CD4-positive, alpha-beta memory T cell (primary cell): Measurements from ENCODE around the gene HOMEZ. TPM values are rescaled to one million over a fixed set of nuclear protein-coding genes. Genes with fewer than 3 reads are reported as not detected.
A peak's percentile ranks its signal among the peaks of the same experiment; 100 is the strongest.
"Not testable (repeated sequence)": the region's sequence is repeated elsewhere in the genome, so short reads cannot be mapped to it uniquely, and the experiment has no call there.

ENCODE experiments used
- CTCF ChIA-PET: fragments of 350-600 bp; sonication (Branson Sonifier 250); formaldehyde crosslinking; loops from one replicate; lab custom pipeline; 2021; ENCODE audit warnings: inconsistent platforms; ENCODE audit not compliant: partially characterized antibody; lab: Charles Lee
- POLR2A ChIA-PET: fragments of 350-600 bp; sonication (Branson Sonifier 250); formaldehyde crosslinking; loops from one replicate; lab custom pipeline; 2021; ENCODE audit not compliant: partially characterized antibody; lab: Charles Lee
- DNase-seq, 5 donors: peaks; one replicate each; pipeline versions ENCODE4 v3.0.0 to v3.0.0-alpha.2; 2020 to 2022; ENCODE audit warnings: mixed read lengths in 1 of 5
- H3K27ac ChIP-seq: one replicate; pipeline ENCODE4 v1.7.0; 2013; ENCODE audit warnings: low read depth, low read length
- H3K27me3 ChIP-seq: 2 replicates; pipeline ENCODE4 v1.7.0; 2013; ENCODE audit warnings: mild to moderate bottlenecking, low read length, moderate library complexity; ENCODE audit not compliant: insufficient read depth
- H3K36me3 ChIP-seq: 2 replicates; pipeline ENCODE4 v1.7.0; 2013; ENCODE audit warnings: mild to moderate bottlenecking, low read length, moderate library complexity; ENCODE audit not compliant: insufficient read depth
- H3K4me1 ChIP-seq: 2 replicates; pipeline ENCODE4 v1.7.0; 2013; ENCODE audit warnings: mild to moderate bottlenecking, low read length, moderate library complexity; ENCODE audit not compliant: insufficient read depth
- H3K4me3 ChIP-seq, 2 donors: one replicate each; pipeline ENCODE4 v1.7.0; 2013; ENCODE audit warnings: low read length in 2 of 2, mild to moderate bottlenecking in 1 of 2
- H3K9me3 ChIP-seq, 2 donors: one replicate each; pipeline ENCODE4 v1.7.0; 2013; ENCODE audit warnings: low read length in 2 of 2, control low read depth in 1 of 2; ENCODE audit not compliant: control insufficient read depth in 1 of 2
- H3K27ac Mint-ChIP-seq, 7 donors: one replicate each; pipeline ENCODE4 v1.8.0; 2020 to 2021; ENCODE audit warnings: mixed read lengths in 7 of 7, mild to moderate bottlenecking in 6 of 7, inconsistent platforms in 3 of 7, moderate library complexity in 3 of 7
- H3K27me3 Mint-ChIP-seq, 2 donors: one replicate each; pipeline ENCODE4 v1.8.0; 2020 to 2021; ENCODE audit warnings: mixed read lengths in 2 of 2
- H3K36me3 Mint-ChIP-seq, 2 donors: one replicate each; pipeline ENCODE4 v1.8.0; 2020 to 2021; ENCODE audit warnings: mixed read lengths in 2 of 2, inconsistent platforms in 1 of 2, mild to moderate bottlenecking in 1 of 2
- H3K4me1 Mint-ChIP-seq, 4 donors: one replicate each; pipeline ENCODE4 v1.8.0; 2020 to 2021; ENCODE audit warnings: mixed read lengths in 4 of 4, mild to moderate bottlenecking in 1 of 4
- H3K4me3 Mint-ChIP-seq, 8 donors: one replicate each; pipeline ENCODE4 v1.8.0; 2020 to 2021; ENCODE audit warnings: mixed read lengths in 8 of 8, mild to moderate bottlenecking in 7 of 8, moderate library complexity in 6 of 8, inconsistent platforms in 3 of 8
- H3K9me3 Mint-ChIP-seq, 8 donors: one replicate each; pipeline ENCODE4 v1.8.0; 2020 to 2021; ENCODE audit warnings: mixed read lengths in 8 of 8, mild to moderate bottlenecking in 5 of 8, inconsistent platforms in 3 of 8, moderate library complexity in 1 of 8
- intact Hi-C: fragments of 100-400 bp; cut with micrococcal nuclease; formaldehyde crosslinking; loops from one replicate; pipeline ENCODE4 v1.15.1; 2023
- polyA plus RNA-seq, 2 donors: library from polyadenylated mRNA; unstranded; fragments of 300-500 nt; fragmentation: Illumina TruSeq; gene quantifications; one replicate each; pipeline ENCODE4 v1.2.3, GENCODE V29; 2021
- total RNA-seq, 2 experiments: library from RNA; stranded (reverse); gene quantifications; one replicate each; pipeline ENCODE4 v1.2.3, GENCODE V29; 2021

The HOMEZ gene
- total and polyA plus RNA-seq, 4 experiments from 2014 or later = 1.5 to 21.7 (median 13.4) TPM

GRCh38 chr14:23284654-23285529 is 1.0 kb downstream of the HOMEZ start:
- Mint-ChIP-seq H3K27ac (peak overlapping the region; percentile 89 to 93 (median 91)), H3K4me1 (peaks cover 16 to 41% (median 24%) of the 10 kb centered on the region in 4 donors), H3K36me3 (peaks cover 0 to 9% of the 10 kb centered on the region in 2 donors), H3K9me3 (no peaks in the 10 kb centered on the region), H3K4me3 (peak overlapping the region; percentile 91 to 99 (median 96)), H3K27me3 (no peaks in the 10 kb centered on the region)
- POLR2A ChIA-PET = interaction anchor here (0.6 to 3.4 kb wide), 7 partner anchors 10 to 271 kb away, joined by 3 to 100 read pairs (median 3); partner anchors contain the start of genes PABPN1 and PPP1R3E
- H3K27ac ChIP-seq = peak overlapping the region; percentile 75
- H3K4me3 ChIP-seq = peak overlapping the region; percentile 71 to 85
- CTCF ChIA-PET = interaction anchor here (1.4 to 4.4 kb wide), 3 partner anchors 11 to 165 kb away, joined by 4 to 38 read pairs (median 7); no protein-coding TSS in a partner anchor
- peak in 3 of 5 donors; percentile 8 to 14 (median 11) for DNase-seq
- no peaks in the 10 kb centered on the region for H3K27me3 ChIP-seq
- intact Hi-C loops = no loop called here
- no peaks in the 10 kb centered on the region for H3K9me3 ChIP-seq
- peaks cover 23% of the 10 kb centered on the region for H3K4me1 ChIP-seq
- H3K36me3 ChIP-seq = no peaks in the 10 kb centered on the region

GRCh38 chr14:23281247-23281646 is 4.7 kb downstream of the HOMEZ start:
- Histone ChIP-seq H3K27me3 (no peaks in the 10 kb centered on the region), H3K4me3 (no peak overlapping the region), H3K4me1 (peaks cover 14% of the 10 kb centered on the region), H3K27ac (no peak overlapping the region), H3K36me3 (peaks cover 7% of the 10 kb centered on the region), H3K9me3 (no peaks in the 10 kb centered on the region)
- Mint-ChIP-seq H3K4me3 (no peak overlapping the region), H3K27me3 (no peaks in the 10 kb centered on the region), H3K4me1 (peaks cover 13 to 32% (median 21%) of the 10 kb centered on the region in 4 donors), H3K9me3 (no peaks in the 10 kb centered on the region), H3K27ac (peak overlapping the region in 2 of 7 donors; percentile 31 to 44), H3K36me3 (peaks cover 0 to 7% of the 10 kb centered on the region in 2 donors)
- CTCF ChIA-PET = no interaction called here
- DNase-seq = no peak
- intact Hi-C loops = no loop called here
- POLR2A ChIA-PET = interaction anchor here (2.1 kb wide), 1 partner anchor 21 kb away, joined by 7 read pairs; the partner anchor contains the start of gene PPP1R3E

GRCh38 chr14:23277928-23278327 is 8.0 kb downstream of the HOMEZ start:
- ChIA-PET POLR2A (interaction anchor here (1.1 kb wide), 1 partner anchor 9 kb away, joined by 3 read pairs; no protein-coding TSS in a partner anchor), CTCF (interaction anchor here (0.7 to 1.5 kb wide), 5 partner anchors 8 to 99 kb away, joined by 3 to 7 read pairs (median 5); partner anchors contain the start of genes CMTM5 and HOMEZ)
- H3K4me3 ChIP-seq, H3K9me3 ChIP-seq, H3K36me3 Mint-ChIP-seq, H3K4me1 Mint-ChIP-seq, H3K27ac ChIP-seq, DNase-seq, H3K4me3 Mint-ChIP-seq, H3K4me1 ChIP-seq, intact Hi-C loops, H3K36me3 ChIP-seq, H3K9me3 Mint-ChIP-seq, H3K27me3 ChIP-seq, H3K27me3 Mint-ChIP-seq, H3K27ac Mint-ChIP-seq: not testable (repeated sequence)

GRCh38 chr14:23277189-23277588 is 8.7 kb downstream of the HOMEZ start:
- H3K27ac Mint-ChIP-seq = no peak overlapping the region
- no peaks in the 10 kb centered on the region for H3K9me3 ChIP-seq

GRCh38 chr14:23275412-23275811 is 10.5 kb downstream of the HOMEZ start:
- Histone ChIP-seq H3K27me3 (no peaks in the 10 kb centered on the region), H3K36me3 (peaks cover 8% of the 10 kb centered on the region), H3K9me3 (no peaks in the 10 kb centered on the region), H3K27ac (no peak overlapping the region), H3K4me1 (no peaks in the 10 kb centered on the region), H3K4me3 (no peak overlapping the region)
- Mint-ChIP-seq H3K4me1 (peaks cover 0 to 6% (median 2%) of the 10 kb centered on the region in 4 donors), H3K27me3 (no peaks in the 10 kb centered on the region), H3K9me3 (no peaks in the 10 kb centered on the region), H3K36me3 (peaks cover 8% of the 10 kb centered on the region in 2 donors), H3K27ac (peak overlapping the region in 3 of 7 donors; percentile 1 to 27 (median 13)), H3K4me3 (no peak overlapping the region)
- ChIA-PET POLR2A (interaction anchor here (2.5 kb wide), 1 partner anchor 10 kb away, joined by 9 read pairs; the partner anchor contains the start of gene HOMEZ), CTCF (interaction anchor here (0.6 to 1.0 kb wide), 2 partner anchors 103 to 192 kb away, joined by 3 read pairs; no protein-coding TSS in a partner anchor)
- intact Hi-C loops = no loop called here
- DNase-seq = no peak

More at GRCh38 chr14:23277189-23277588, 8.7 kb downstream of the HOMEZ start:
- peaks cover 3 to 6% (median 5%) of the 10 kb centered on the region in 4 donors for H3K4me1 Mint-ChIP-seq
- H3K9me3 Mint-ChIP-seq = no peaks in the 10 kb centered on the region
- no peak overlapping the region for H3K27ac ChIP-seq
- H3K36me3 ChIP-seq = peaks cover 8% of the 10 kb centered on the region
- ChIA-PET POLR2A (interaction anchor here (0.8 to 1.1 kb wide), 2 partner anchors 8 to 9 kb away, joined by 3 read pairs; partner anchors contain the start of gene HOMEZ), CTCF (interaction anchor here (0.5 to 1.6 kb wide), 5 partner anchors 9 to 50 kb away, joined by 3 to 5 read pairs (median 4); partner anchors contain the start of gene HOMEZ)
- H3K27me3 ChIP-seq = no peaks in the 10 kb centered on the region
- H3K36me3 Mint-ChIP-seq = peaks cover 8 to 10% of the 10 kb centered on the region in 2 donors
- no peaks in the 10 kb centered on the region for H3K4me1 ChIP-seq
- intact Hi-C loops = no loop called here
- H3K4me3 Mint-ChIP-seq = no peak overlapping the region
- H3K4me3 ChIP-seq = no peak overlapping the region
- H3K27me3 Mint-ChIP-seq = no peaks in the 10 kb centered on the region
- DNase-seq = no peak

- H3K27me3 ChIP-seq = no peaks in the 10 kb centered on the region
- intact Hi-C loops = no loop called here
- H3K36me3 ChIP-seq = no peaks in the 10 kb centered on the region
- no peak overlapping the region for H3K27ac Mint-ChIP-seq
- H3K4me3 ChIP-seq = no peak overlapping the region
- no peaks in the 10 kb centered on the region for H3K4me1 Mint-ChIP-seq
- H3K36me3 Mint-ChIP-seq = no peaks in the 10 kb centered on the region
- POLR2A ChIA-PET = interaction anchor here (1.1 to 1.2 kb wide), 2 partner anchors 8 to 20 kb away, joined by 3 read pairs; no protein-coding TSS in a partner anchor
- no peaks in the 10 kb centered on the region for H3K9me3 ChIP-seq
- H3K9me3 Mint-ChIP-seq = no peaks in the 10 kb centered on the region
- H3K27me3 Mint-ChIP-seq = peaks cover 1 to 7% of the 10 kb centered on the region in 2 donors
- CTCF ChIA-PET = interaction anchor here (0.8 to 1.7 kb wide), 3 partner anchors 23 to 111 kb away, joined by 3 to 7 read pairs (median 3); no protein-coding TSS in a partner anchor
- H3K4me1 ChIP-seq = no peaks in the 10 kb centered on the region
- no peak overlapping the region for H3K4me3 Mint-ChIP-seq
- no peak overlapping the region for H3K27ac ChIP-seq
- no peak for DNase-seq
Measured at GRCh38 chr14:23269193-23269592, 16.7 kb downstream of the HOMEZ start.
